Activated CD4-positive, alpha-beta T cell treated with anti-CD3 and anti-CD28 coated beads for 48 hours (primary cell): ENCODE measurements around the gene FLCN.
"Not testable (repeated sequence)": the region's sequence is repeated elsewhere in the genome, so short reads cannot be mapped to it uniquely, and the experiment has no call there.

Source experiments
- DNase-seq: peaks from one replicate; pipeline ENCODE4 v3.0.0-alpha.2; 2020

FLCN gene

GRCh38 chr17:17237026-17237799 is at the start of gene FLCN:
Gene FLCN, minus strand, starts transcription at chr17:17237168. Its CDS starts 9,031 bp downstream, at chr17:17228137.
- peak; percentile 93 for DNase-seq

GRCh38 chr17:17285951-17286350 is 49.0 kb upstream of the FLCN start:
- no peak for DNase-seq

GRCh38 chr17:17280613-17281549 is 43.9 kb upstream of the FLCN start, which contains the start of gene COPS3:
Gene COPS3, minus strand, starts transcription at chr17:17281246. Its CDS starts 60 bp downstream, at chr17:17281186.
- DNase-seq, result peak; percentile 99

GRCh38 chr17:17279316-17279715 is 42.3 kb upstream of the FLCN start:
- no peak for DNase-seq

GRCh38 chr17:17277431-17277830 is 40.5 kb upstream of the FLCN start:
- DNase-seq, result not testable (repeated sequence)

- DNase-seq, result no peak
Observed at GRCh38 chr17:17275971-17276370, 39.0 kb upstream of the FLCN start.

- DNase-seq, result peak; percentile 52
Observed at GRCh38 chr17:17269926-17270773, 33.2 kb upstream of the FLCN start.

GRCh38 chr17:17264430-17264829 is 27.5 kb upstream of the FLCN start:
- DNase-seq, result no peak

GRCh38 chr17:17258998-17259397 is 22.0 kb upstream of the FLCN start:
- DNase-seq, result no peak

GRCh38 chr17:17258011-17258410 is 21.0 kb upstream of the FLCN start:
- DNase-seq, result no peak

- DNase-seq, result no peak
Observed at GRCh38 chr17:17256316-17256715, 19.3 kb upstream of the FLCN start.

- not testable (repeated sequence) for DNase-seq
Observed at GRCh38 chr17:17255689-17256088, 18.7 kb upstream of the FLCN start.

GRCh38 chr17:17254036-17254435 is 17.1 kb upstream of the FLCN start:
- DNase-seq, result no peak

- DNase-seq, result no peak
Observed at GRCh38 chr17:17253406-17253805, 16.4 kb upstream of the FLCN start.

GRCh38 chr17:17252149-17252661 is 15.2 kb upstream of the FLCN start:
- no peak for DNase-seq

- no peak for DNase-seq
Observed at GRCh38 chr17:17246879-17247278, 9.9 kb upstream of the FLCN start.

GRCh38 chr17:17243163-17243562 is 6.2 kb upstream of the FLCN start:
- DNase-seq, result no peak

- DNase-seq, result no peak
Observed at GRCh38 chr17:17242246-17242645, 5.3 kb upstream of the FLCN start.

GRCh38 chr17:17241656-17242055 is 4.7 kb upstream of the FLCN start:
- no peak for DNase-seq

GRCh38 chr17:17239832-17240231 is 2.9 kb upstream of the FLCN start:
- no peak for DNase-seq

- DNase-seq, result no peak
Observed at GRCh38 chr17:17236295-17237025, 508 bp downstream of the FLCN start.
